Measurements from ENCODE around the gene ATG2A.

The ATG2A gene

GRCh38 chr11:64924910-64925284 is 7.9 kb upstream of the ATG2A start:
- no peak for DNase-seq (ENCODE audit: low read depth, low spot score)

- peak; percentile 70 for DNase-seq (ENCODE audit: low read depth, low spot score)
These were observed 7.2 kb upstream of the ATG2A start, which contains the start of gene PPP2R5B for GRCh38 chr11:64923944-64924909. Gene PPP2R5B, plus strand, starts transcription at chr11:64924689. Its CDS starts 1,046 bp downstream, at chr11:64925735.

- no peak for DNase-seq (ENCODE audit: low read depth, low spot score)
These were observed 6.2 kb upstream of the ATG2A start for GRCh38 chr11:64923151-64923661.

- DNase-seq (ENCODE audit: low read depth, low spot score) = no peak
These were observed 4.4 kb upstream of the ATG2A start for GRCh38 chr11:64921384-64921783.

- DNase-seq (ENCODE audit: low read depth, low spot score) = no peak
These were observed 3.1 kb upstream of the ATG2A start for GRCh38 chr11:64920124-64920523.

GRCh38 chr11:64919627-64920026 is 2.6 kb upstream of the ATG2A start:
- no peak for DNase-seq (ENCODE audit: low read depth, low spot score)

GRCh38 chr11:64918017-64918416 is 1.0 kb upstream of the ATG2A start:
- DNase-seq (ENCODE audit: low read depth, low spot score) = peak; percentile 37

- no peak for DNase-seq (ENCODE audit: low read depth, low spot score)
These were observed 620 bp upstream of the ATG2A start for GRCh38 chr11:64917663-64917995.

- no peak for DNase-seq (ENCODE audit: low read depth, low spot score)
These were observed 802 bp downstream of the ATG2A start for GRCh38 chr11:64916040-64916774.

GRCh38 chr11:64915376-64915887 is 1.6 kb downstream of the ATG2A start:
- DNase-seq (ENCODE audit: low read depth, low spot score) = no peak

GRCh38 chr11:64914123-64914522 is 2.9 kb downstream of the ATG2A start:
- DNase-seq (ENCODE audit: low read depth, low spot score) = no peak

GRCh38 chr11:64913171-64913727 is 3.8 kb downstream of the ATG2A start:
- DNase-seq (ENCODE audit: low read depth, low spot score) = no peak

- DNase-seq (ENCODE audit: low read depth, low spot score) = no peak
These were observed 5.3 kb downstream of the ATG2A start for GRCh38 chr11:64911689-64912088.

GRCh38 chr11:64911142-64911541 is 5.9 kb downstream of the ATG2A start:
- DNase-seq (ENCODE audit: low read depth, low spot score) = no peak

GRCh38 chr11:64910451-64911093 is 6.4 kb downstream of the ATG2A start:
- no peak for DNase-seq (ENCODE audit: low read depth, low spot score)

- no peak for DNase-seq (ENCODE audit: low read depth, low spot score)
These were observed 7.2 kb downstream of the ATG2A start for GRCh38 chr11:64909653-64910343.

- no peak for DNase-seq (ENCODE audit: low read depth, low spot score)
These were observed 8.2 kb downstream of the ATG2A start for GRCh38 chr11:64908766-64909165.

- DNase-seq (ENCODE audit: low read depth, low spot score) = no peak
These were observed 10.7 kb downstream of the ATG2A start for GRCh38 chr11:64906314-64906635.

GRCh38 chr11:64905516-64906313 is 11.3 kb downstream of the ATG2A start:
- no peak for DNase-seq (ENCODE audit: low read depth, low spot score)

GRCh38 chr11:64903291-64903833 is 13.6 kb downstream of the ATG2A start:
- DNase-seq (ENCODE audit: low read depth, low spot score) = no peak
